Ascending aorta (tissue), 2 donors: Measurements from ENCODE around the gene PTPRE. TPM values are rescaled to one million over a fixed set of nuclear protein-coding genes. Genes with fewer than 3 reads are reported as not detected.

Experiments
- DNase-seq, 2 donors: peaks; one replicate each; pipeline ENCODE4 v3.0.0-alpha.2; 2019; ENCODE audit warnings: low spot score in 2 of 2
- H3K27ac ChIP-seq, 2 donors: fragments of 200-600 bp; sonication (generic); one replicate each; pipeline ENCODE4 v1.5.1; 2016 to 2017; ENCODE audit warnings: mild to moderate bottlenecking in 1 of 2
- H3K27me3 ChIP-seq: fragments of 200-600 bp; sonication (generic); one replicate; pipeline ENCODE4 v1.5.1; 2017
- H3K36me3 ChIP-seq, 2 donors: fragments of 200-600 bp; sonication (generic); one replicate each; pipeline ENCODE4 v1.5.1; 2016
- H3K4me1 ChIP-seq, 2 donors: fragments of 200-600 bp; sonication (generic); one replicate each; pipeline ENCODE4 v1.5.1; 2016 to 2017; ENCODE audit warnings: mild to moderate bottlenecking in 1 of 2
- H3K4me3 ChIP-seq, 2 donors: fragments of 200-600 bp; sonication (generic); one replicate each; pipeline ENCODE4 v1.5.1; 2016 to 2017; ENCODE audit warnings: mild to moderate bottlenecking in 1 of 2
- H3K9me3 ChIP-seq, 2 donors: fragments of 200-600 bp; sonication (generic); one replicate each; pipeline ENCODE4 v1.5.1; 2016
- CTCF ChIP-seq, 3 experiments: fragments of 200-600 bp in 2 of 3; fragments of 450-650 bp in 1 of 3; sonication (generic) in 2 of 3; IDR thresholded peaks; one replicate each; pipeline ENCODE4 v1.5.1; 2016 to 2019; ENCODE audit warnings: antibody characterized with exemption in 3 of 3, mild to moderate bottlenecking in 1 of 3, moderate library complexity in 1 of 3
- intact Hi-C: fragments of 100-400 bp; cut with DNase I; formaldehyde crosslinking; loops from one replicate; pipeline ENCODE4 v1.15.1; 2023
- total RNA-seq: library from RNA; depleted of rRNA; stranded (reverse); fragments of >200 nt; gene quantifications from one replicate; pipeline ENCODE4 v1.1.0, GENCODE V29; 2016

The PTPRE gene
- 14.5 TPM for total RNA-seq

- H3K4me3 ChIP-seq = peak within 1 kb of the TSS; percentile 67 to 88
- peak in 1 of 2 donors; percentile 83 for DNase-seq
- peak within 1 kb of the TSS; percentile 72 to 91 for H3K27ac ChIP-seq
- H3K36me3 ChIP-seq = no peaks in the 10 kb centered on the region
- no peaks in the 10 kb centered on the region for H3K9me3 ChIP-seq
- no peaks in the 10 kb centered on the region for H3K27me3 ChIP-seq
- H3K4me1 ChIP-seq = peaks cover 0 to 11% of the 10 kb centered on the region in 2 donors
- TF ChIP-seq CTCF (IDR thresholded peaks at IDR 0.05) = peak; percentile 56 to 97 (median 62)
- intact Hi-C loops = loop anchor here (1.0 to 5.0 kb wide), 5 partner anchors 14 to 163 kb away; no protein-coding TSS in a partner anchor
These were observed at the start of gene PTPRE for GRCh38 chr10:127906548-127907377. PTPRE (plus strand) TSS chr10:127907103; CDS start chr10:128040882, 133,779 bp downstream.

DNA sequence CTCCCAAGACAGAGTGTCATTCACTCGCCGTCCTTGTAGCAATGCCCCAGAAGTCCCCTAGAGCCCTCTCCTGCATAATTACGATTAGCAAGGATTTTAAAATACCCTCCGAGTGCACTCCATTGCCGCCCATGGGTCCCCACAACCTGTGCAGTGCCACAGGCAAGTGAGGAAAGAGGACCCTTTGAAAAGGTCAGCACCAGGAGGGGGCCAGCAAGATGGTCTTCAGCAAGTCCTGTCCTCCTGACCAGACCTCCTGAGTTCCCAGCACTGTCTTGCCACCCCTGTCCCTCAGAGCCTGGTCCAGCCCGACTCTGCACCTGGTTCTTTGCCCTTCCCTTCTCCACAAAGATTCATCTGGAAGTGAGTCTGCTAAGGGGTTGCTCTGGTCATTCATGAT, 46.3 kb upstream of the PTPRE start:
- no peak for DNase-seq
- Histone ChIP-seq H3K36me3 (no peaks in the 10 kb centered on the region), H3K4me3 (no peak overlapping the region), H3K9me3 (no peaks in the 10 kb centered on the region), H3K4me1 (no peaks in the 10 kb centered on the region), H3K27ac (no peak overlapping the region), H3K27me3 (no peaks in the 10 kb centered on the region)
- TF ChIP-seq CTCF (IDR thresholded peaks at IDR 0.05) = no peak
- intact Hi-C loops = no loop called here

GRCh38 chr10:127863231-127863825, 43.6 kb upstream of the PTPRE start:
- no peak overlapping the region for H3K4me3 ChIP-seq
- H3K4me1 ChIP-seq = no peaks in the 10 kb centered on the region
- no peak overlapping the region for H3K27ac ChIP-seq

GRCh38 chr10:127866276-127867013, 40.5 kb upstream of the PTPRE start:
- Histone ChIP-seq H3K27me3 (no peaks in the 10 kb centered on the region), H3K36me3 (no peaks in the 10 kb centered on the region), H3K9me3 (no peaks in the 10 kb centered on the region), H3K27ac (no peak overlapping the region), H3K4me3 (no peak overlapping the region), H3K4me1 (no peaks in the 10 kb centered on the region)
- no peak for DNase-seq
- intact Hi-C loops = no loop called here
- no peak for TF ChIP-seq CTCF (IDR thresholded peaks at IDR 0.05)

More at GRCh38 chr10:127863231-127863825, 43.6 kb upstream of the PTPRE start:
- intact Hi-C loops = no loop called here
- H3K27me3 ChIP-seq = no peaks in the 10 kb centered on the region
- DNase-seq = no peak
- TF ChIP-seq CTCF (IDR thresholded peaks at IDR 0.05) = no peak
- no peaks in the 10 kb centered on the region for H3K36me3 ChIP-seq
- no peaks in the 10 kb centered on the region for H3K9me3 ChIP-seq

- no peak for DNase-seq
- no peak for TF ChIP-seq CTCF (IDR thresholded peaks at IDR 0.05)
- no peaks in the 10 kb centered on the region for H3K9me3 ChIP-seq
- no peak overlapping the region for H3K27ac ChIP-seq
- intact Hi-C loops = no loop called here
- H3K4me1 ChIP-seq = no peaks in the 10 kb centered on the region
- H3K36me3 ChIP-seq = no peaks in the 10 kb centered on the region
- no peaks in the 10 kb centered on the region for H3K27me3 ChIP-seq
- H3K4me3 ChIP-seq = no peak overlapping the region
These were observed 39.1 kb upstream of the PTPRE start for GRCh38 chr10:127867805-127868204.
